ENCODE results near the gene IKZF2.

- no peak; the same call in 1 of the 2 replicates for TF ChIP-seq POLR2AphosphoS5 (IDR thresholded peaks at IDR 0.05; ENCODE audit: low read depth, low read length)
- peak; percentile 15; the same call in 1 of the 2 replicates for TF ChIP-seq POLR2A (IDR thresholded peaks at IDR 0.05; ENCODE audit: low read depth, low read length)
- no peak for TF ChIP-seq TAF1 (IDR thresholded peaks at IDR 0.05; ENCODE audit: borderline replicate concordance, low read depth, low read length)
Observed at GRCh38 chr2:213152065-213152794, 818 bp upstream of the IKZF2 start.
